ENCODE measurements around the gene FRG2.

- TF ChIP-seq POLR2A (IDR thresholded peaks at IDR 0.05; ENCODE audit: low read depth, low read length) = no peak
- no peak for TF ChIP-seq POLR2AphosphoS5 (IDR thresholded peaks at IDR 0.05; ENCODE audit: low read depth, low read length)
These were observed 38.1 kb downstream of the FRG2 start for GRCh38 chr4:189988877-189989431.

Data from GM12891 (cell line).